Thoracic aorta (tissue), 2 donors: Measurements from ENCODE around the gene GPC5. TPM values are rescaled to one million over a fixed set of nuclear protein-coding genes. Genes with fewer than 3 reads are reported as not detected.

ENCODE experiments used
- ATAC-seq: fragments of 150-250 bp; one replicate; pipeline ENCODE4 v1.8.0; 2017; ENCODE audit warnings: low read depth; ENCODE audit not compliant: insufficient number of reproducible peaks, low FRiP score
- DNase-seq: peaks from one replicate; pipeline ENCODE4 v3.0.0-alpha.2; 2020; ENCODE audit warnings: low spot score
- H3K27ac ChIP-seq, 2 donors: fragments of 200-600 bp; sonication (generic); 1 replicate in 1 of 2; 2 replicates in 1 of 2; pipeline ENCODE4 v1.5.1; 2016; ENCODE audit warnings: mild to moderate bottlenecking in 2 of 2, moderate library complexity in 2 of 2
- H3K27me3 ChIP-seq: fragments of 200-600 bp; sonication (generic); replicated peaks from 2 replicates; pipeline ENCODE4 v1.6.0; 2016; ENCODE audit warnings: mild to moderate bottlenecking; ENCODE audit not compliant: insufficient read depth
- H3K36me3 ChIP-seq: fragments of 200-600 bp; sonication (generic); one replicate; pipeline ENCODE4 v1.5.1; 2016
- H3K4me1 ChIP-seq, 2 donors: fragments of 200-600 bp; sonication (generic); 1 replicate in 1 of 2; 2 replicates in 1 of 2; pipeline versions ENCODE4 v1.5.1 to v1.6.0; 2016; ENCODE audit warnings: low read depth in 2 of 2, mild to moderate bottlenecking in 1 of 2; ENCODE audit not compliant: control insufficient read depth in 1 of 2
- H3K4me3 ChIP-seq: fragments of 200-600 bp; sonication (generic); 2 replicates; pipeline ENCODE4 v1.5.1; 2016; ENCODE audit warnings: mild to moderate bottlenecking
- H3K9me3 ChIP-seq: fragments of 200-600 bp; sonication (generic); 2 replicates; pipeline ENCODE4 v1.5.1; 2016
- CTCF ChIP-seq: fragments of 200-600 bp; sonication (generic); IDR thresholded peaks from one replicate; pipeline ENCODE4 v1.5.1; 2019; ENCODE audit warnings: antibody characterized with exemption
- total RNA-seq, 2 donors: library from RNA; depleted of rRNA; stranded (reverse); fragments of >200 nt; gene quantifications; one replicate each; pipeline versions ENCODE4 v1.1.0 to v1.2.3, GENCODE V29; 2016

The GPC5 gene
- total RNA-seq, 2 donors from 2014 or later, result 3.3 TPM; not detected in 1

GRCh38 chr13:92671821-92672220 is 1273.4 kb downstream of the GPC5 start:
- Histone ChIP-seq H3K27ac (no peak overlapping the region), H3K9me3 (no peaks in the 10 kb centered on the region), H3K27me3 (no peaks in the 10 kb centered on the region), H3K4me1 (no peaks in the 10 kb centered on the region), H3K4me3 (no peak overlapping the region), H3K36me3 (no peaks in the 10 kb centered on the region)
- DNase-seq (no peak), ATAC-seq (no peak)
- no peak for TF ChIP-seq CTCF

- Histone ChIP-seq H3K9me3 (no peaks in the 10 kb centered on the region), H3K27ac (no peak overlapping the region), H3K27me3 (no peaks in the 10 kb centered on the region), H3K4me1 (no peaks in the 10 kb centered on the region), H3K36me3 (no peaks in the 10 kb centered on the region), H3K4me3 (no peak overlapping the region)
- ATAC-seq (no peak), DNase-seq (no peak)
- TF ChIP-seq CTCF, result no peak
Observed at GRCh38 chr13:92676246-92676645, 1277.8 kb downstream of the GPC5 start.

- Histone ChIP-seq H3K27me3 (no peaks in the 10 kb centered on the region), H3K4me1 (no peaks in the 10 kb centered on the region), H3K27ac (no peak overlapping the region), H3K9me3 (no peaks in the 10 kb centered on the region), H3K36me3 (no peaks in the 10 kb centered on the region), H3K4me3 (no peak overlapping the region)
- ATAC-seq (no peak), DNase-seq (no peak)
- no peak for TF ChIP-seq CTCF
Observed at GRCh38 chr13:92677571-92677970, 1279.2 kb downstream of the GPC5 start.

- Histone ChIP-seq H3K9me3 (no peaks in the 10 kb centered on the region), H3K27ac (no peak overlapping the region), H3K36me3 (no peaks in the 10 kb centered on the region), H3K4me1 (no peaks in the 10 kb centered on the region), H3K4me3 (no peak overlapping the region), H3K27me3 (no peaks in the 10 kb centered on the region)
- no peak for TF ChIP-seq CTCF
- DNase-seq (no peak), ATAC-seq (no peak)
Observed at GRCh38 chr13:92679602-92680001, 1281.2 kb downstream of the GPC5 start.

- no peak overlapping the region for H3K27ac ChIP-seq
- H3K27me3 ChIP-seq, result no peaks in the 10 kb centered on the region
- no peak overlapping the region for H3K4me3 ChIP-seq
- no peak for DNase-seq
- H3K4me1 ChIP-seq, result no peaks in the 10 kb centered on the region
- ATAC-seq, result no peak
- H3K36me3 ChIP-seq, result no peaks in the 10 kb centered on the region
- no peak for TF ChIP-seq CTCF
- H3K9me3 ChIP-seq, result no peaks in the 10 kb centered on the region
Observed at GRCh38 chr13:92681239-92681638, 1282.8 kb downstream of the GPC5 start.
